Upper lobe of left lung (tissue), 6 donors: Measurements from ENCODE around the gene ISOC1. TPM values are rescaled to one million over a fixed set of nuclear protein-coding genes. Genes with fewer than 3 reads are reported as not detected.

ENCODE experiments used
- ATAC-seq, 2 donors: fragments of 200-7000 bp; cut with Tn5 transposase; one replicate each; pipeline ENCODE4 v1.9.1; 2022; ENCODE audit warnings: mild to moderate bottlenecking in 2 of 2, moderate library complexity in 2 of 2; ENCODE audit not compliant: low FRiP score in 2 of 2
- DNase-seq, 2 donors: peaks; one replicate each; pipeline ENCODE4 v3.0.0-alpha.2; 2019 to 2020
- H3K27ac ChIP-seq, 4 donors: fragments of 200-600 bp; sonication (generic); one replicate each; pipeline ENCODE4 v1.5.1; 2016 to 2019
- H3K27me3 ChIP-seq, 4 donors: fragments of 200-600 bp; sonication (generic); one replicate each; pipeline ENCODE4 v1.5.1; 2017 to 2019
- H3K36me3 ChIP-seq, 4 donors: fragments of 200-600 bp; sonication (generic); one replicate each; pipeline ENCODE4 v1.5.1; 2016 to 2019
- H3K4me1 ChIP-seq, 4 donors: fragments of 200-600 bp; sonication (generic); one replicate each; pipeline ENCODE4 v1.5.1; 2018 to 2019
- H3K4me3 ChIP-seq, 4 donors: fragments of 200-600 bp; sonication (generic); one replicate each; pipeline ENCODE4 v1.5.1; 2017 to 2019; ENCODE audit warnings: mild to moderate bottlenecking in 2 of 4, moderate library complexity in 1 of 4
- H3K9me3 ChIP-seq, 4 donors: fragments of 200-600 bp; sonication (generic); one replicate each; pipeline ENCODE4 v1.5.1; 2018 to 2019
- EP300 ChIP-seq, 4 donors: sonication (generic); formaldehyde crosslinking; IDR thresholded peaks; one replicate each; pipeline ENCODE4 v1.5.1; 2017; ENCODE audit warnings: antibody characterized with exemption in 4 of 4, control low read depth in 2 of 4
- POLR2A ChIP-seq, 4 donors: fragments of 450-650 bp; IDR thresholded peaks; one replicate each; pipeline ENCODE4 v1.5.1; 2016 to 2017; ENCODE audit warnings: antibody characterized with exemption in 4 of 4, mild to moderate bottlenecking in 2 of 4
- POLR2AphosphoS5 ChIP-seq, 2 donors: sonication (generic); formaldehyde crosslinking; IDR thresholded peaks; one replicate each; pipeline ENCODE4 v1.5.1; 2017; ENCODE audit warnings: antibody characterized with exemption in 2 of 2
- WGBS, 2 donors: methylation state at CpG; one replicate each; pipeline ENCODE4 v1.1.5; 2017 to 2018; 5-methylcytosine and 5-hydroxymethylcytosine counted together
- total RNA-seq, 6 donors: library from RNA; depleted of rRNA in 4 of 6; stranded (reverse); fragments of >200 nt in 4 of 6; gene quantifications; one replicate each; pipeline versions ENCODE4 v1.1.0 to v1.2.1, GENCODE V29; 2016 to 2021
- TF ChIP-seq, protein P1 (sequence below), 6 experiments: fragments of 450-650 bp in 4 of 6; fragments of 200-600 bp in 2 of 6; sonication (generic) in 2 of 6; IDR thresholded peaks; one replicate each; pipeline ENCODE4 v1.5.1; 2016 to 2019; ENCODE audit warnings: antibody characterized with exemption in 6 of 6
- donor health status: DM: no; HTN: no; CAD: no; lungs with moderate emphysema.
- donor health status: DM: no; HTN: yes; CAD: no; lungs with severe emphysema.

Gene ISOC1
- total RNA-seq, 6 donors from 2014 or later = 6.3 to 37.9 (median 20.9) TPM

DNA sequence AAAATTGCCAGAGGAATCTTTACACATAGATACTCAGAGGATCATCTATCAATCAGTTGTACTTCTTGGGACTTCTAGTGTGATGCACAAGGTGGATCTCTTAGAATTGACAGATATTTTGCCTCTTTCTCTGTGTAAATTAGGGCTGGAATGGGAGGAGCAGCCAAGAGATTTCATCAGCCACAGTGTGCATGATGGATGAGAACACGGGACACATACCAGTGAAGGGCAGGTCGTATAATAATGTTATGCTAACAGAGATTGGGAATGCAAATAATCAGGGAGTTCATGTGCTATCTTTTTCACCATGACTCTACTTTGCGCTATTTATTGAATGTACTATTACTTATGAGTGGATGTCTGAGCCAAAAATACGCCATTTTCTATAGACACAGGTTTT is 43.3 kb upstream of the ISOC1 start:
- Histone ChIP-seq H3K27me3 (no peaks in the 10 kb centered on the region), H3K36me3 (no peaks in the 10 kb centered on the region), H3K4me1 (no peaks in the 10 kb centered on the region), H3K27ac (no peak overlapping the region), H3K4me3 (no peak overlapping the region), H3K9me3 (no peaks in the 10 kb centered on the region)
- WGBS, 2 donors = 58 to 69% methylated on average over 4 of the region's 4 CpGs
- ATAC-seq (no peak), DNase-seq (no peak)
- TF ChIP-seq POLR2AphosphoS5 (IDR thresholded peaks at IDR 0.05) (no peak), POLR2A (IDR thresholded peaks at IDR 0.05) (no peak), EP300 (IDR thresholded peaks at IDR 0.05) (no peak)
- TF ChIP-seq, protein P1, sequence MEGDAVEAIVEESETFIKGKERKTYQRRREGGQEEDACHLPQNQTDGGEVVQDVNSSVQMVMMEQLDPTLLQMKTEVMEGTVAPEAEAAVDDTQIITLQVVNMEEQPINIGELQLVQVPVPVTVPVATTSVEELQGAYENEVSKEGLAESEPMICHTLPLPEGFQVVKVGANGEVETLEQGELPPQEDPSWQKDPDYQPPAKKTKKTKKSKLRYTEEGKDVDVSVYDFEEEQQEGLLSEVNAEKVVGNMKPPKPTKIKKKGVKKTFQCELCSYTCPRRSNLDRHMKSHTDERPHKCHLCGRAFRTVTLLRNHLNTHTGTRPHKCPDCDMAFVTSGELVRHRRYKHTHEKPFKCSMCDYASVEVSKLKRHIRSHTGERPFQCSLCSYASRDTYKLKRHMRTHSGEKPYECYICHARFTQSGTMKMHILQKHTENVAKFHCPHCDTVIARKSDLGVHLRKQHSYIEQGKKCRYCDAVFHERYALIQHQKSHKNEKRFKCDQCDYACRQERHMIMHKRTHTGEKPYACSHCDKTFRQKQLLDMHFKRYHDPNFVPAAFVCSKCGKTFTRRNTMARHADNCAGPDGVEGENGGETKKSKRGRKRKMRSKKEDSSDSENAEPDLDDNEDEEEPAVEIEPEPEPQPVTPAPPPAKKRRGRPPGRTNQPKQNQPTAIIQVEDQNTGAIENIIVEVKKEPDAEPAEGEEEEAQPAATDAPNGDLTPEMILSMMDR (IDR thresholded peaks at IDR 0.05) = no peak

DNA sequence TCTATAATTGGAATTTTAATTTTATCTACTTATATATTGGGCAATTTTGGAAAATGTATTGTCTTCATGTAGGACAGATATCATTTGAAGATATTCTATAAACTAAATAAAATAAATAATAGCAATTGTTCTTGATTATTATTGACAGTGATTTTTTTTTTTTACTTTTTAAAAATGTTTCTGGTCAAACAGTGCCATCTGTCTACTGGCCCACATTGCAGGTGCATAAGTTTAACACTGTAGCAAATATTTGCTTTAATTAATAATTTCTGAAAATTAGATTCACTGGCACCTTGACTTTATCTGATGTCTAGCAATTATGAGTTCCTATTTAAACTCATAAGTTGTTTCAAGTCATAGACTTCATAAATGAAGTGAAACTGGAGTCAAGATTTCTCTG is 41.1 kb upstream of the ISOC1 start:
- Histone ChIP-seq H3K36me3 (no peaks in the 10 kb centered on the region), H3K27ac (no peak overlapping the region), H3K9me3 (no peaks in the 10 kb centered on the region), H3K4me3 (no peak overlapping the region), H3K27me3 (no peaks in the 10 kb centered on the region), H3K4me1 (no peaks in the 10 kb centered on the region)
- DNase-seq = no peak
- ATAC-seq = no peak
- TF ChIP-seq POLR2AphosphoS5 (IDR thresholded peaks at IDR 0.05) = no peak
- TF ChIP-seq, protein P1 (IDR thresholded peaks at IDR 0.05) = no peak
- no peak for TF ChIP-seq POLR2A (IDR thresholded peaks at IDR 0.05)
- TF ChIP-seq EP300 (IDR thresholded peaks at IDR 0.05) = no peak

DNA sequence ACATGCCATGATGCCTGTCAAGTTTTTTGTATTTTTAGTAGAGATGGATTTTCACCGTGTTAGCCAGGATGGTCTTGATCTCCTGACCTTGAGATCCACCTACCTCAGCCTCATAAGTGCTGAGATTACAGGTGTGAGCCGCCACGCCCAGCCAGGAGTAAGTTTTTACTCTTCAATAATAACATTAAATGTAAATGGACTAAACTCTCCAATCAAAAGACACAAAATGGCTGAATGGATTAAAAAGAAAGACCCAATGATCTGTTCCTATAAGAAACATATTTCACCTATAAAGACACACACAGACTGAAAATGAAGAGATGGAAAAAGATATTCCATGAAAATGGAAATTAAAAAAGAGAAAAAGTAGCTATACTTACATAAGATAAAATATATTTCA is 37.2 kb upstream of the ISOC1 start:
- H3K9me3 ChIP-seq = no peaks in the 10 kb centered on the region
- DNase-seq = no peak
- no peak for ATAC-seq
- TF ChIP-seq POLR2AphosphoS5 (IDR thresholded peaks at IDR 0.05) = no peak
- H3K27ac ChIP-seq = no peak overlapping the region
- no peaks in the 10 kb centered on the region for H3K36me3 ChIP-seq
- no peak overlapping the region for H3K4me3 ChIP-seq
- WGBS, 2 donors = 84 to 93% methylated on average over 3 of the region's 3 CpGs
- H3K4me1 ChIP-seq = no peaks in the 10 kb centered on the region
- H3K27me3 ChIP-seq = no peaks in the 10 kb centered on the region

DNA sequence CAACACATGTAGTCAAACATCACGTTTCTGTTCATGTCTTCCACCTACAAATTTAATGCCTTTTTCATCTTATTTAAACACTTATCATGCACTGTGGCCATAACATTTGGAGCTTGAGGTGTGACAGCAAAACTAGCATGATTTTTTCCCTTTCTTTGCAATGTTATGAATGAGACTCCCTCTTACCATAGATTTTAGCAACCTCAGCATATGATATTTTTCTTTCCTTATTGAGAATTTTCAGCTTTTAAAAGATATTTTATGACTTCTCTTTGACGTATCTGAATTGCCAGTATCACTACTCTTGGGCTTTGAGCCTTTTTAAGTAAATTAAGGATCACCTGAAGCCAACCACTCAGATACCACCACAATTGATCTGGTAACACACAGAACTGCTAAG is 32.7 kb upstream of the ISOC1 start:
- 64 to 65% methylated on average over 2 of the region's 2 CpGs for WGBS, 2 donors
- ATAC-seq = no peak

DNA sequence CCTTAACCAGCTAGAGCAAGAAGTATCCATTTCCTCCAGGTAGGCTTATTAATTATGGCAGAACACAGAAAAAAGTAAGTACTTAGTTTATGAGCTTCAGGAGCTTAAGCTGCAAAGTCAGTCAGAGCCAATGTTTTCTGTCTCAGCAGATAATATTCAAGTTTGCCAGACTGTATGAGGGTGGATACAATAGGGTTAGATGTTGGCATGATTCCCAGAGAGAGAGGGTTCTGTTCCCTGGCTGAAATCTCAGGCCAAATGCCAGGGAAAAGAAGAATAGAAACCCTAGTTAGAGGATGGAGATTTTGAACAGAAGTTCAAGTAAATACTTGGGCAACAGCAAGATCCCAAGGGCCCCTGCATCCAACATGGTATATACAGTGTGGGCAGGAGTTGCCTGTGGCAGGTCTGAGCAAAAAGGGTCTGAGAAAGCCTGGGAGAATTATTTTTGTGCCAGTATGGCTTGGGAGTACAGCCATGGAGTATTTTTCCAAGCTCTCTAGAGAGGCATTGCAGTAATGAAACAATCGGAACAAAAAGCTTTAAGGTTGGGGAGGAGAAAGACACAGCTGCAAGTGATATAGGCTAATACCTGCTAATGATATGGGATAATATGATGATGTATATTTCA is 31.0 kb upstream of the ISOC1 start:
- no peaks in the 10 kb centered on the region for H3K9me3 ChIP-seq
- WGBS, 2 donors = 71 to 91% methylated on average over 1 of the region's 1 CpG
- ATAC-seq (no peak), DNase-seq (no peak)
- no peak overlapping the region for H3K4me3 ChIP-seq
- no peaks in the 10 kb centered on the region for H3K27me3 ChIP-seq
- H3K4me1 ChIP-seq = no peaks in the 10 kb centered on the region
- no peak for TF ChIP-seq EP300 (IDR thresholded peaks at IDR 0.05)
- TF ChIP-seq, protein P1 (IDR thresholded peaks at IDR 0.05) = no peak
- no peak for TF ChIP-seq POLR2A (IDR thresholded peaks at IDR 0.05)
- no peak for TF ChIP-seq POLR2AphosphoS5 (IDR thresholded peaks at IDR 0.05)
- H3K36me3 ChIP-seq = no peaks in the 10 kb centered on the region
- no peak overlapping the region for H3K27ac ChIP-seq

More for the DNA sequence above, 32.7 kb upstream of the ISOC1 start:
- H3K9me3 ChIP-seq = no peaks in the 10 kb centered on the region
- H3K27ac ChIP-seq = no peak overlapping the region
- no peak overlapping the region for H3K4me3 ChIP-seq
- H3K27me3 ChIP-seq = no peaks in the 10 kb centered on the region
- no peak for TF ChIP-seq EP300 (IDR thresholded peaks at IDR 0.05)
- no peak for TF ChIP-seq POLR2A (IDR thresholded peaks at IDR 0.05)
- no peak for TF ChIP-seq POLR2AphosphoS5 (IDR thresholded peaks at IDR 0.05)
- TF ChIP-seq, protein P1 (IDR thresholded peaks at IDR 0.05) = no peak
- H3K4me1 ChIP-seq = no peaks in the 10 kb centered on the region
- no peak for DNase-seq
- H3K36me3 ChIP-seq = no peaks in the 10 kb centered on the region
